CD4-positive, alpha-beta T cell treated with Interferon gamma for 1 hour (primary cell): ENCODE data around the gene MBD6.

ENCODE experiments used
- DNase-seq: peaks from one replicate; pipeline ENCODE4 v3.0.0-alpha.2; 2020

Gene MBD6

DNA sequence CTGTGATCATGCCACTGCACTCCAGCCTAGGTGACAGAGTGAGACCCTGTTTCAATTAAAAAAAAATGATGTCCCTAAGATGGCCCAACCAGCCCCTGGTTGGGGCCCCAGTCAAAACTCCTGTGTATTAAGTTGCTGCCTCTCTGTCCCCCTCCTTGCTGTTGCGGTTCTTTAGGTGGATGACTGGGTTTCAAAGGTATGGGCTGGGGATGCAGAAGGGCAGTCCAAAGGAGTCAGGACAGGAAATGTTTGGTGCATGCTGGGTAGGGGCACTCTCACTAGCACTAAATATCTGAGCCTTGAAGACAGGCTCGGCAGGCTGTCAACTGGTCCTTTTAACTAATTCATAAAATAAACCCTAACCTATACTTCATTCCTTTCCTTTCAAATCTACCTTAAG, 56.4 kb downstream of the MBD6 start:
- no peak for DNase-seq
